Stimulated activated CD8-positive, alpha-beta memory T cell treated with anti-CD3 and anti-CD28 coated beads, Interleukin-12 subunit alpha, Interleukin-12 subunit beta, amount 100 ng/mL, for 1 hour (primary cell): Measurements from ENCODE around the gene XPO4.
"Not testable (repeated sequence)": the region's sequence is repeated elsewhere in the genome, so short reads cannot be mapped to it uniquely, and the experiment has no call there.

ENCODE experiments used
- DNase-seq: peaks from one replicate; pipeline ENCODE4 v3.0.0-alpha.2; 2020; ENCODE audit warnings: low read depth

Gene XPO4

GRCh38 chr13:20902438-20903163 lies at the start of gene XPO4:
TSS of gene XPO4 (minus strand) at chr13:20902746. CDS start at chr13:20902738, 8 bp downstream.
- DNase-seq: peak; percentile 65

DNA sequence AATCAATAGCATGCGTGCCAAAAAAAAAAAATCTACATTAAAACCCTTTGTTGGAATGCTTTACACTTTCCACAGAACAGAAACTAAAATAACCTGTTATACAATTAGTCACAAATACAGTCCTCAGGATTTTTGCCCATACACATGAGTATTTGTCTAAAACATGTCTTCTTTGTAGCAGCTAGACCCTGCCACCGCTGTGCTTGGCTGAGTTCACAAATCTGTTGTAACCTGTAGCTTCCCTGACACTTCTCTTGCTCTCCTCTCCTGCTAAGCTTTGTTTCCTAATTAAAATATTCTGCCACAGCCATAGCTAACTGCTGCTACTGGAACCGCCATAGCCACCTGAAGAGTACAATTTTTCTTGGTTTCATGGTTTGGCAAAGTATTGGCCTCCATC lies 45.5 kb upstream of the XPO4 start:
- not testable (repeated sequence) for DNase-seq

- DNase-seq: no peak
These were observed 43.4 kb upstream of the XPO4 start for GRCh38 chr13:20945952-20946383.

- DNase-seq: no peak
These were observed 40.5 kb upstream of the XPO4 start for GRCh38 chr13:20942938-20943559.

- not testable (repeated sequence) for DNase-seq
These were observed 38.0 kb upstream of the XPO4 start for GRCh38 chr13:20940511-20940910.

DNA sequence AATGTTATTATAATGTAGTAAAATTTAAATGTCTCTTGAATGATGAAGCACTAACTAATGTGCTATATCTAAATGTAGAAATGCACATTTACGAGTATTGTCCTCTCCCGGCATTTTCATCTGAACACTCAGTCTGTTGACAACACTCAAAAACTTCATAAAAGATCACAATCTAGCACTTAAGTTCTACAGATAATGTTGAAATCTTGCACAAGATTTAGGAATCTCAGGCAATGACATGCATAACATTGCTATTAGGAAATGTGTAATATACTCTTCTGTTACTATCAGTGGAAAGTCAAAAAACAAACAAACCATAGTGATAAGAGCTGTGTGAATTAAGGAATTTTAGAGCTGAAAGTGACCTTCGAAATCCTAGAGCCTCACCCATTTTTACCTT lies 37.5 kb upstream of the XPO4 start:
- no peak for DNase-seq

- DNase-seq: no peak
These were observed 37.1 kb upstream of the XPO4 start for GRCh38 chr13:20939662-20940061.

- DNase-seq: no peak
These were observed 35.8 kb upstream of the XPO4 start for GRCh38 chr13:20938302-20938701.

GRCh38 chr13:20927596-20928257 lies 25.2 kb upstream of the XPO4 start:
- no peak for DNase-seq

DNA sequence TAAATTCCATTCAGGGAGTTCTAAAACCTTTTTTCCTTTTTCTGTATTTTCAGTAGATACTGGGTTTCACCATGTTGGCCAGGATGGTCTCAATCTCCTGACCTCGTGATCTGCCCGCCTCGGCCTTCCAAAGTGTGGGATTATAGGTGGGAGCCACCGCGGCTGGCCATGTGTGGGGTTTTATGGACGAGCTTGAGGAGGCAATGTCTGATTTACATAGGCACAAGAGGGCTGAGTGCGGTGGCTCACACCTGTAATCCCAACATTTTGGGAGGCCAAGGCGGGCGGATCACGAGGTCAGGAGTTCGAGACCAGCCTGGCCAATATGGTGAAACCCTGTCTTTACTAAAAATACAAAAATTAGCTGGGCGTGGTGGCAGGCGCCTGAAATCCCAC lies 22.8 kb upstream of the XPO4 start:
- DNase-seq: not testable (repeated sequence)

- peak; percentile 72 for DNase-seq
These were observed 22.3 kb upstream of the XPO4 start for GRCh38 chr13:20924758-20925394.

DNA sequence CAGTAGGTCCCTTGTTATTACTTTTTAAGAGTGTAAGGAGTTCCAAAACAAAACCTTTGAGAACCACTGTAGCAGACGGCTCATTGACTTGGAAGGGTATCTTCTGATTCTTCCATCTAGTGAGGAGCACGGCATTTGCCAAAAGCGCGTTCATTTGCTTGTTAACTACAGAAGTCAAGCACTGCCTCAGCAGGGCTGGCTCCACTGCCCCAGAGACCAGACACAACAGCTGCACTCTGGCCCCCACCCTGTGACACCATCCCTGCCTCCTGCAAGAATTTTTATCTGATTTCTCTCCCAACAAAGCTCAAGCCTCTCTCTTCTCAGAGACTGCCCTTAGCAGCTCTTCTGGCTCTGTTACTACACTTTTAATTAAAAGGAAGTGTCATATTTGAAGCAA lies 20.7 kb upstream of the XPO4 start:
- no peak for DNase-seq

GRCh38 chr13:20921572-20921971 lies 19.0 kb upstream of the XPO4 start:
- DNase-seq: no peak

DNA sequence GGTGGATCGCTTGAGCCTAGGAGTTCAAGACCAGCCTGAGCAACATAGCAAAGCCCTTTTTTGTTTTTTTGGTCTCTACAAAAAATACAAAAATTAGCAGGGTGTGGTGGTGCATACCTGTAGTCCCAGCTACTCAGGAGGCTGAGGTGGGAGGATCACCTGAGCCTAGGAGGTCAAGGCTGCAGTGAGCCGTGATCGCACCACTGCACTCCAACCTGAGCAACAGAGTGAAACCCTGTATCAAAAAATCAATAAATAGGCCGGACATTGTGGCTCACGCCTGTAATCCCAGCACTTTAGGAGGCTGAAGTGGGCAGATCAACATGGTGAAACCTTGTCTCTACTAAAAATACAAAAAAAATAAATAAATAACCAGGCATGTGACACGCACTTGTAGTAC lies 13.1 kb upstream of the XPO4 start:
- DNase-seq: not testable (repeated sequence)

- DNase-seq: no peak
These were observed 8.5 kb upstream of the XPO4 start for GRCh38 chr13:20911037-20911436.

GRCh38 chr13:20908714-20909497 lies 6.4 kb upstream of the XPO4 start:
- DNase-seq: no peak

- DNase-seq: no peak
These were observed 2.4 kb upstream of the XPO4 start for GRCh38 chr13:20904908-20905307.

GRCh38 chr13:20903164-20903475 lies 574 bp upstream of the XPO4 start:
- DNase-seq: no peak

DNA sequence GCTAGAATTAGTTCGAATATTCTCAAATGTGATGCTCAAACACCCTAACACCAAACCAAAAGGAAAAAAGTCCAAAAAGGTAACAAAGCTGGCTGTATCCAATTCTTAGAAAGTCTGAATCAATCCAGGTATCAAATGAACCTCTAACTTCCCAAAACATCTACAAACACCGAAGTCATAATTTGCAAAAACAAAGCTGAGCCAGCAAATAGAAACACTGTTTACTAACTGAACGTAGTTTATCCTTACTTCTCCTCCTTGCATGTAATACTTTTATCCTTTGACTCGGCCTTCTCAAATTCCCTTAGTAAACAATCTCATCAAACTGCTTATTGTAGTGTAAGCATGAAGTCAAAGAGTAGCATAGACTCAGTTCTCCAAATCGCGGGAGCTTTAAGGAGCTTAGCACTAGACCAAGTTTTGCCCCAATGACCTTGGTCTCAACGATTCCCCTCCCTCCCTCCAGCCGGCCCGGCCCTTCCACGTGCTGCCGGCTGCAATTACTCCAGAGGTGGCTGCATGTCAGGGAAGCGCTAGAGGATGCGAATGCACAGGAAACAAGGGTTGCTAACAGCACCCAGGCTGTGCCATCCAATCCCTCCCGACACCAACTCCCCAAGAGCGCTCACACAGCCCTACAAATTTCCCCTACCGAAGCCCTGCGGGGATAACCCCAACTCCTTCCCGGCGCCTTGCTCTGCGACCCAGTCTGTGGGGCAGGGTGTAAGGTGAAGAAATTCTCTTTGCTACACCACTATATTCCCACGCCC lies 693 bp downstream of the XPO4 start:
- DNase-seq: no peak

DNA sequence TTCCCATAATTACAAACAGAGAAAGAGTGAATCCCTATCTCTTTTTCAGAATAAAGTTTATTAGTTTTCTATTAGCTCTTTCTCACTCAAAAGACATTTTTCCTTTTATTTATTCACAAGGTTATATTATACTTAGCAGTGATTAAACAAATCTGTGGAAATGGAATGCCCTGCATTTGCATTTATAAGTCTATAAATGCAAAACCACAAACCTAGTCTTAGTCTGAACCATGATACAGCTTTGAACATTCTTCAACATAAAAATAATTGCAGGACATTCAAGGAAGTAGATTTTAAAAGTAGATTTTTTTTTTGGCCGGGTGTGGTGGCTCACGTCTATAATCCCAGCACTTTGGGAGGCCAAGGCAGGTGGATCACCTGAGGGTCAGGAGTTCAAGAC lies 8.3 kb downstream of the XPO4 start:
- DNase-seq: no peak

DNA sequence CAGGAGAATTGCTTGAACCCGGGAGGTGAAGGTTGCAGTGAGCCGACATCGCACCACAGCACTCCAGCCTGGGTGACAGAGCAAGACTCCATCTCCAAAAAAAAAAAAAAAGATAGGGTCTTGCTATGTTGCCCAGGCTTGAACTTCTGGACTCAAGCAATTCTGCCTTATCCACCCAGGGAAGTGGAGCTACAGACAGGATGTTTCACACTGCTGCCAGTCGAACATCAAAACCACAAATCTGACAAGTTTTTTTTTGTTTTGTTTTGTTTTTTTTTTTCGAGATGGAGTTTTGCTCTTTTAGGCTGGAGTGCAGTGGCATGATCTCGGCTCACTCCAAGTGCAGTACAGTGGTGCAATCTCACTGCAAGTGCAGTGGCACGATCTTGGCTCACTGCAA lies 10.8 kb downstream of the XPO4 start:
- no peak for DNase-seq
